OCI-LY7 (cell line): ENCODE measurements around the gene NHP2. TPM values are rescaled to one million over a fixed set of nuclear protein-coding genes. Genes with fewer than 3 reads are reported as not detected.

Experiments used
- BruUV-seq: library from RNA; stranded (reverse); fragments of 400-500 nt; replicated peaks from 2 replicates; lab custom pipeline; 2021; lab: Mats Ljungman, UMichigan
- CTCF ChIA-PET: fragments of 300-600 bp; sonication (Branson Sonifier 250); formaldehyde crosslinking; loops from one replicate; lab custom pipeline; 2022; ENCODE audit warnings: antibody characterized with exemption; ENCODE audit not compliant: unreplicated experiment; lab: Charles Lee
- POLR2A ChIA-PET: fragments of 300-600 bp; sonication (Branson Sonifier 250); formaldehyde crosslinking; loops from one replicate; lab custom pipeline; 2022; ENCODE audit warnings: antibody characterized with exemption; lab: Charles Lee
- DNase-seq: peaks from one replicate; pipeline ENCODE4 v3.0.0-alpha.2; 2015; ENCODE audit warnings: low spot score
- H2AFZ ChIP-seq: fragments of 200-600 bp; sonication (generic), shearing (Covaris generic); 2 replicates; pipeline ENCODE4 v1.6.1; 2014; ENCODE audit warnings: mild to moderate bottlenecking, antibody characterized with exemption, low read length, moderate library complexity
- H3K27ac ChIP-seq: fragments of 200-600 bp; sonication (generic); 2 replicates; pipeline ENCODE4 v1.5.1; 2014; ENCODE audit warnings: mixed run types, low read depth, mild to moderate bottlenecking, moderate library complexity, low read length, inconsistent platforms; ENCODE audit not compliant: poor library complexity, severe bottlenecking
- H3K36me3 ChIP-seq: fragments of 200-600 bp; sonication (generic); 2 replicates; pipeline ENCODE4 v1.6.1; 2014; ENCODE audit warnings: mild to moderate bottlenecking, antibody characterized with exemption, low read length, moderate library complexity, mixed read lengths; ENCODE audit not compliant: insufficient read depth
- H3K4me1 ChIP-seq: fragments of 200-600 bp; sonication (generic); 2 replicates; pipeline ENCODE4 v1.5.1; 2014; ENCODE audit warnings: mild to moderate bottlenecking, low read length; ENCODE audit not compliant: insufficient read depth, poor library complexity, severe bottlenecking
- H3K4me2 ChIP-seq: fragments of 200-600 bp; sonication (generic); 2 replicates; pipeline ENCODE4 v1.6.1; 2014; ENCODE audit warnings: mild to moderate bottlenecking, low read length
- H3K4me3 ChIP-seq: fragments of 200-600 bp; sonication (generic); 2 replicates; pipeline ENCODE4 v1.5.1; 2014; ENCODE audit warnings: mild to moderate bottlenecking, low read depth, low read length; ENCODE audit not compliant: poor library complexity, severe bottlenecking
- H3K79me2 ChIP-seq: fragments of 200-600 bp; sonication (generic); 2 replicates; pipeline ENCODE4 v1.6.1; 2016; ENCODE audit warnings: low read depth, mild to moderate bottlenecking, low read length, moderate library complexity, mixed read lengths; ENCODE audit not compliant: insufficient read depth
- H3K9me2 ChIP-seq: fragments of 200-600 bp; sonication (generic); 2 replicates; pipeline ENCODE4 v1.6.1; 2016; ENCODE audit warnings: mild to moderate bottlenecking, low read length, mixed read lengths; ENCODE audit not compliant: insufficient read depth
- H3K9me3 ChIP-seq: fragments of 200-600 bp; sonication (generic); 2 replicates; pipeline ENCODE4 v1.6.1; 2014; ENCODE audit warnings: mild to moderate bottlenecking, mixed run types, low read length, mixed read lengths
- H4K20me1 ChIP-seq: fragments of 200-600 bp; sonication (generic); 2 replicates; pipeline ENCODE4 v1.6.1; 2014; ENCODE audit warnings: mild to moderate bottlenecking, antibody characterized with exemption, low read length, moderate library complexity, mixed read lengths; ENCODE audit not compliant: insufficient read depth
- CTCF ChIP-seq: fragments of 200-600 bp; sonication (generic); conservative IDR thresholded peaks from 2 replicates; pipeline ENCODE4 v1.5.1; 2014; ENCODE audit warnings: mild to moderate bottlenecking, antibody characterized with exemption, low read length, moderate library complexity, mixed read lengths
- EZH2phosphoT487 ChIP-seq: fragments of 200-600 bp; sonication (generic); IDR thresholded peaks from 2 replicates; pipeline ENCODE4 v1.6.1; 2018; ENCODE audit warnings: low read depth, borderline replicate concordance, mild to moderate bottlenecking, mixed run types, antibody characterized with exemption, low read length, moderate library complexity, mixed read lengths
- intact Hi-C: fragments of 100-400 bp; cut with micrococcal nuclease; formaldehyde crosslinking; loops from one replicate; pipeline ENCODE4 v1.10.0; 2022; ENCODE audit not compliant: unreplicated experiment
- total RNA-seq, 2 experiments: library from RNA; depleted of rRNA in 1 of 2; stranded (reverse); fragments of >200 nt in 1 of 2; shearing (Covaris generic) in 1 of 2; gene quantifications; 2 replicates each; pipeline ENCODE4 v1.2.3, GENCODE V29; 2014 to 2022

The NHP2 gene
- total RNA-seq, 2 experiments from 2014 or later = 216 to 309 TPM

- H3K9me3 ChIP-seq = no peaks in the 10 kb centered on the region
- ChIA-PET CTCF (no interaction called here), POLR2A (interaction anchor here (0.9 kb wide), 1 partner anchor 12 kb away, joined by 3 read pairs; no protein-coding TSS in a partner anchor)
- no peak overlapping the region for H3K27ac ChIP-seq
- no TSS peak for BruUV-seq
- H3K4me1 ChIP-seq = no peaks in the 10 kb centered on the region
- no peak overlapping the region for H3K4me2 ChIP-seq
- TF ChIP-seq EZH2phosphoT487 (no peak), CTCF (peak; percentile 70)
- H3K9me2 ChIP-seq = no peaks in the 10 kb centered on the region
- no peaks in the 10 kb centered on the region for H3K79me2 ChIP-seq
- H2AFZ ChIP-seq = no peak overlapping the region
- H3K36me3 ChIP-seq = no peaks in the 10 kb centered on the region
- H3K4me3 ChIP-seq = no peak overlapping the region
- intact Hi-C loops = no loop called here
- no peak for DNase-seq
- H4K20me1 ChIP-seq = no peaks in the 10 kb centered on the region
Measured at GRCh38 chr5:178196986-178197385, 43.3 kb upstream of the NHP2 start.

GRCh38 chr5:178196281-178196812 is 42.7 kb upstream of the NHP2 start:
- DNase-seq = no peak
- Histone ChIP-seq H2AFZ (no peak overlapping the region), H3K79me2 (no peaks in the 10 kb centered on the region), H4K20me1 (no peaks in the 10 kb centered on the region), H3K4me2 (no peak overlapping the region), H3K9me2 (no peaks in the 10 kb centered on the region), H3K4me1 (no peaks in the 10 kb centered on the region), H3K4me3 (no peak overlapping the region), H3K9me3 (no peaks in the 10 kb centered on the region), H3K27ac (no peak overlapping the region), H3K36me3 (no peaks in the 10 kb centered on the region)
- ChIA-PET CTCF (no interaction called here), POLR2A (interaction anchor here (0.9 kb wide), 2 partner anchors 11 to 1540 kb away, joined by 3 read pairs; no protein-coding TSS in a partner anchor)
- no peak for TF ChIP-seq EZH2phosphoT487
- intact Hi-C loops = no loop called here
- no TSS peak for BruUV-seq

GRCh38 chr5:178194026-178194425 is 40.3 kb upstream of the NHP2 start:
- BruUV-seq = no TSS peak
- no peak overlapping the region for H3K4me3 ChIP-seq
- no peaks in the 10 kb centered on the region for H3K9me3 ChIP-seq
- intact Hi-C loops = no loop called here
- no peak for TF ChIP-seq CTCF
- TF ChIP-seq EZH2phosphoT487 = no peak
- H3K36me3 ChIP-seq = no peaks in the 10 kb centered on the region
- ChIA-PET CTCF (no interaction called here), POLR2A (no interaction called here)
- DNase-seq = no peak
- no peaks in the 10 kb centered on the region for H3K4me1 ChIP-seq
- H3K79me2 ChIP-seq = no peaks in the 10 kb centered on the region
- H3K27ac ChIP-seq = no peak overlapping the region
- no peaks in the 10 kb centered on the region for H4K20me1 ChIP-seq
- H3K4me2 ChIP-seq = no peak overlapping the region
- no peaks in the 10 kb centered on the region for H3K9me2 ChIP-seq
- H2AFZ ChIP-seq = no peak overlapping the region
